ENCODE results near the gene GPC4.

The GPC4 gene

DNA sequence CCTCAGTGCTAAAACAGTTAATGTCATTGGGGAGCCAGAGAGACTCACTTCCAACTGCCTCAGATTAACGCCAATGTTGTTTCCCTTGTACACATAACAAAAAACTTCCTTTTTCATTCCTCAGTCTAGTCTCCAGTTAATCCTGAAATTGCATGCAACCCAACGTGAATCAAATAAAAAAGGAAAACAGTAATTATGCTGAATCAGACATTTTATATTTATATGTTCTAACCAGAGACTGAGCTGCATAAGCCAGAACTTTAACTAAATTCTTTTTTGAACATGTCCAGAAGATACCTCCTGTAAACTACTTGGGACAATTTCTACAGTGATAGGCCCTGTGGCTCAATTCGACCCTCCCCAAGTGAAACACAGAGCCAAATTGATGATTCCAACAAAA lies 4.7 kb downstream of the GPC4 start:
- DNase-seq (ENCODE audit: low spot score): no peak

DNA sequence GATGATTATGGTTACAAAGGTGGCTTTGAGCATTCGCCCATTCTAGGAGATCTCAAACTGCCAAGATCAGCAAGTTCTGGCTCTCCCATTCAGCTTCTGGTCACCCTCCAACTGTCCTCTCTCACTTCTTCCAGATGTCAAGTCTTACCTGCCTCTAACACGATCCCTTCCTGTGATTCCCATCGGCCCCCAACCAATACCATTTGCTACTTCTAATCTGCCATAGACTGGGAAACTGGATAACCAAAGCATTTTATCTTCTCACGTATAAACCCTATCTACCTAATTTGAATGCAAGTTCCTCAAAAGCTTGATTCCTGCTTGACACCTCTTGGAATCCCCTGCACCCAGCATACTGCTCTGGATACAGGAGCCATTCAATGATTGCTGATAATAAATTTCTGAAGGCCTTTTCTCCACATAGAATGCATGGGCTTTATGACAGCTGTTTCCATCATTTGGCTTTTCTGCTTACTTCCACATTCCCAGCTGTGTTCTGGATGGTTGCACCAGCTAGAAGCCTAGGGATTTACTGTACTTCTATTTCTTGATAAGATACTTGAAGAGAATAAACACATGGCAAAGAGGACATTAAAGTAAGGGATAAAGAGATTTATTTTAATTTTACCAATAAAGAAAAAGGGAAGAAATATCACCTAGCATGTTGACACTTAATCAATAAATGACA lies 9.6 kb downstream of the GPC4 start:
- DNase-seq (ENCODE audit: low spot score): no peak

DNA sequence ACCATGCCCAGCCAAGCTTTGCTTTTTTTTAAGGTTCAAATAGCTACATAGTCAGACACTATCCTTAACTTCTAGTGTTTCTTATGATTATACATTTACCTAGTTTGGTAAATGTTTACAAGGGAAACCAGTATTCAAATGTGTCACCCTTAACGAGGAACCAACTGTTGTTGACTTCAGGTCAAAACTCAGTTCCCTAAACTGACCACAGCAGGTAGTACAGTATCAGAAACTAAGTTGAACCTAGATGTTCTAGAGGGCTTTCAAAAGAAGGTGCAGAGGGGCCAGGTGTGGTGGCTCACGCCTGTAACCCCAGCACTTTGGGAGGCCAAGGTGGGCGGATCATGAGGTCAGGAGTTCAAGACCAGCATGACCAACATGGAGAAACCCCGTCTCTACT lies 11.3 kb downstream of the GPC4 start:
- no peak for DNase-seq (ENCODE audit: low spot score)

DNA sequence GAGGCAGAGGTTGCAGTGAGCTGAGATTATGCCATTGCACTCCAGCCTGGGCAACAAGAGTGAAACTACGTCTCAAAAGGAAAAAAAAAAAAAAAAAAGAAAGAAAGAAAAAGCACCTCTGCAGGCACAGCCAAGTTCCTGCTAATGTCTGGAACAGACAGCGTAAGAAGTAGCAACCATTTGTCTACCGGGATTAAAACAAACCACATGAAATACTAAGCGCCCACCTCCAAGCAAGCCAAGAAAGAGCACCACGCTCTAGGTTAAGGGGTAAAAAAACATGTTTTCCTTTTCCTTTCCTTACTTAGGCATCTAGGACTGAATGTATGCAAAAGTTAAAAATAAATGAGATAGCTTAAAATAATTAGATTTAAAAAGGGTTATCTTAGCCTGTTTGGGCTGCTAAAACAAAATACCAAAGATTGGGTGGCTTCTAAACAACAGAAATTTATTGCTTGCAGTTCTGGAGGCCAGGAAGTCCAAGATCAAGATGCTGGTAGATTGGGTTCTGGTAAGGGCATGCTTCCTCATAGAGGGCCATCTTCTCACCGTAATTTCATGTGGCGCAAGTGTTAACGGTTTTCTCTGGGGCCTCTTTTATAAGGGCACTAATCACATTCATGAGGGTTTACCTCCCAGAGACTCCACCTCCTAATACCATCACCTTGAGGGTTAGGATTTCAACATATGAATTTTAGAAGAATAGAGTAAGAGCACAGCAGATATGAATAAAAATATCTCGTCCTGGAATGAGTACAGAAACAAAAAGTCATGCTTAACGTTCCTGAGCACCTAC lies 12.3 kb downstream of the GPC4 start:
- no peak for DNase-seq (ENCODE audit: low spot score)

DNA sequence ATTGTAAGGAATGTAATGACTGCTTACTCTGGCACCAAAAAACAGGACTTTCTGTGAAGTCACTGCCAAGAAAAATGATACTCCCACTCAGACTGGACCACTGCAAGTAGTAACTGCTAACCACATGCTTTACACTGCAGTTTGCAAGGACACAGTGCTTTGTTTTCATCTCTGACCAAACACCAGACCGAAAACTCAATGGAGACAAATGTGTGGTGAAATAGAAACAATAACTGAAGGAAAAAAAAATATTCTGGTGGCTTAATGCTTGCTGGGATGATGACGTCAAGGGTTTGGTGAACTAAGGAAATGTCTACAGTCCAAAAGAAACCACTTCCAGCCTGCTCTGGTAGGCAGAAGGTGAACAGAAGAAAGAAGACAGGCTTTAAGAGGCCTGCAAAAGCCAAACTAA lies 13.2 kb downstream of the GPC4 start:
- DNase-seq (ENCODE audit: low spot score): no peak

DNA sequence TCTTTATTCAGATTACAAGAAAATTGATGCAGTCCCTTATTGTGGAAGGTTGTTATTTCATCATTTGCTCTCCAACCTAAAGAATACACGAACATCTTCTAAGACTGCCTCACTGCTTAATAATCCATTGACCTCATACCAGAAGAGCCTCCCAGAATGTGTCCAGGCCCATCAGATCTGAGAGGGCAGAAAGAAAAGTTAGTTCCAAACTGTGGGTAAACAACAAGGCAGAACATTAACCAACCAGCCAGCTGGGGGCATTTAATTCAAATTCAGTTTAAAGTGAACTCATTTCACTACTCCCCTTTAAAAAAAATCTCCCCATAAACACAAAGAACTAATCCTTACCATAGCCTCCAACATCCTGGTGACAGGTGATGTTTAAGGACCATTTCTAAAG lies 13.8 kb downstream of the GPC4 start:
- DNase-seq (ENCODE audit: low spot score): no peak

DNA sequence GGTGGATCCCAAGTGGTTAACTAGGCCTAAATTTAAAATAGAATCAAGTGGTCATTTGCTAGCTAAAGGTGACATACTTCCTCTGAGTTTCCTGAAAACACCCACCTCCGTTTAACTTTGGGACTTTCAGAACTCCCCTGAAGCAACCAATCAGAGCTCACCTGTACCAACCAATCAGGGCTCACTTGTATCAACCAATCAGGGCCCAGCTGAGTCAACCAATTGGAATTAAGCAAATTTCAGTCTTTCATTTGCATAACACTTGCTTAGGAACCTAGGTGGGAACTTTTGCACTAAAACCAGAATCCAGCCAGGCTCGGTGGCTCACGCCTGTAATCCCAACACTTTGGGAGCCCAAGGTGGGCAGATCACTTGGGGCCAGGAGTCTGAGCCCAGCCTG lies 15.9 kb downstream of the GPC4 start:
- DNase-seq (ENCODE audit: low spot score): no peak

DNA sequence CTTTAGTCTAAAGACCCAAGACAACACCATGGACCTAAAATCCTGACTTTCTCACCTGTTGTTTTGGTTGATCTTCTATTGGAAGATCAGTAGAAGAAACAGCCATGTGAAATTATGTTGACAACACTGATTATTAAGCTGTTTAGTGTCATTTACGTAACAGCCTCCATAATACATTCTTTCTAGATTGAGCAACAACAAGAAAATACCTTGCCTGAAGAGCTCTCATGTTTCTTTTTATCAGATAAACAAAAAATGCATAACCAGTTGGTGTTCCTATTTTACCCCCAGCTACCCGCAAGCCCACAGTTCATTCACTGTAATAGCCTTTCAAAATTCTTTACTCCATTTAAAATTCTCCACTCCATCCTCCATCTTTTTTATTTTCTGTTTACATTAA lies 20.5 kb downstream of the GPC4 start:
- DNase-seq (ENCODE audit: low spot score): no peak

DNA sequence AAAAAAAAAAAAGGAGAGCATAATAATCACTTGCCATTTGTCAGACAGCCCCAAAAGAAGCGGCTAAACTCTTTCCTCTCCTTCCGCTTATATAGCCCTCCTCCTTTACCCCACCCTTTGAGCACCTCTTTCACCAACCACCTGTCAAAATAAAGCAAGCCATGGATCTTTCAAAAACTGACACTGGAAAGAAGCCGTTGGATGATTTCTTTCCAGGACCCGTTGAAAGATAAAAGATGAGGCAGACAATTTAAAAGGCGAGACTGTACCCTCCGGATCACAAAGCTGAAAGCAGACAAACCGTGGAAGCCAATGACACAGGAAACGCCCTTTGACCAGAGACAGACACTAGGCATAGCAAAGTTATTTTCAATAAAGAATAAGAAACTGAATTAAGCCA lies 22.6 kb downstream of the GPC4 start:
- DNase-seq (ENCODE audit: low spot score): no peak

DNA sequence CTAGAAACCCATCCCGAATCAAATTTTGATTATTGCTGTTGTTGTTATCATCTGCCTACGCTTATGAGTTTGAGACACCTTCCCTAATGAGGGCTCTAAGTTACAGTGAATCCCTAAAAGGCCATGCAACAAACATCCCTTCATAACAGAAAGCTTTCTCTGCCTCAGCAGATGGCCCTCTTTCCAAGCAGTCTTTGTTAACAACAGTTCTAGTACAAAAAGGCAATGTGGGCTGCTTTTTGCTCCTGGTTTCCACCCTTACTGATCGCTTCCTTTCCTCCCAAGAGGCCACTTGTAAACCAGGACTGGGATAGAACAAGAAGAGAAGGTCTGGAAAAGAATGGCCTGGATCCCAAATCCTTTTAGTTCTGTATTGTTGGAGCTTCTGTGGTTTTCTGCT lies 24.2 kb downstream of the GPC4 start:
- no peak for DNase-seq (ENCODE audit: low spot score)

DNA sequence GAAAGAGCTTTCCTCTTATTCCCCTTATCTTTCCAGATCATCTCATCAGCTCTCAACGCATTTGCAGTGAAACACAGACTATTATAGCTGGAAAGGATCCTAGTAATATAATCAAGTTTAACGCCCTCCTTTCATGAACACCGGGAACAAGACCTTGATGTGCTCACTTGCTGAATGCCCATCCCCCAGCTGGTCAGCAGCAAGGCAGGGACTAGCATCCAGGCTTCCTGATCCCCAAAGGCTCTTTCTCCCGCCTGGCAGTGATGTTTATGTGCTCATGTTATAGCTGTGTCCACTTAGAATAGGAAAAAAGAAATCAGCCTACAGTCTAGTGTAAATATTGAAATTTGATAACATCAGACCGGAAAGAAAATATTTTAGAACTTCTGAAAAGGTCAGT lies 24.6 kb downstream of the GPC4 start:
- DNase-seq (ENCODE audit: low spot score): no peak

DNA sequence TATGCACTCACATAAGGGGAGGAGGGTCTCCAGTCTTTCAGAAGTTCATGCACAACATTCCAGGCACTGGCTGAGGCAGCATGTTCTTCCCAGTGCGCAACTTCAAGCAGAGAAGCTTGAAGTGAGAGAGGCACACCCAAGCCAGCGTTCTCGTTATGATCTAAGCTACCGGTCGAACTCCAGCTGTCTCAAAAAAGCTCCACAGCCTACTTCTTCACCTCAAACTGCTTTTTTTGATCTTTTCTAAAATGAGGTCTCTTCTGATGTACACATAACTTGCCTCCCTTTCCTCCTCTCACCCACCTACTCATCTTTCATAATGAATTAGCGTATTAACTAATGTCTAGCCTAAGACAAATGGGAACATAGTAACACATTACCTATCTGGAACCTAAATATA lies 25.3 kb downstream of the GPC4 start:
- no peak for DNase-seq (ENCODE audit: low spot score)

DNA sequence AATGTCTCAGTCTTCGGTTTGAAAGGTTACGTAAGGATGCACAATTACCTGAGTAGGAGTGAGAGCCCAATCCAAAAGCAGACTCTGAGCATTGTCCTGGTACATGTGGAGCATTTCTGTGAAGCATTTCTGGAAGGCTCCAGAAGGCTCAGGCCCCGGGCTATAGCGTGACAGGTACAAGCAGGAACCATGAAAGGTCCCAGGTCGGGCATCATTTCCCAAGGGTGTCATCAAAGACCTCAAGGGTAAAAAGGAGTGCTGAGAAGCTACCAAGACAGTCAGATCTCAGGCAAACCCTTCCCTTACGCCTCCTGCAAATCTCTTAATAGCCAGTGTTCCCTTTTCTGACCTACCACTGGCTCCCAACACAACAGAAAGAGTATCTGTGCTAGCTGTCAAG lies 30.8 kb downstream of the GPC4 start:
- no peak for DNase-seq (ENCODE audit: low spot score)

DNA sequence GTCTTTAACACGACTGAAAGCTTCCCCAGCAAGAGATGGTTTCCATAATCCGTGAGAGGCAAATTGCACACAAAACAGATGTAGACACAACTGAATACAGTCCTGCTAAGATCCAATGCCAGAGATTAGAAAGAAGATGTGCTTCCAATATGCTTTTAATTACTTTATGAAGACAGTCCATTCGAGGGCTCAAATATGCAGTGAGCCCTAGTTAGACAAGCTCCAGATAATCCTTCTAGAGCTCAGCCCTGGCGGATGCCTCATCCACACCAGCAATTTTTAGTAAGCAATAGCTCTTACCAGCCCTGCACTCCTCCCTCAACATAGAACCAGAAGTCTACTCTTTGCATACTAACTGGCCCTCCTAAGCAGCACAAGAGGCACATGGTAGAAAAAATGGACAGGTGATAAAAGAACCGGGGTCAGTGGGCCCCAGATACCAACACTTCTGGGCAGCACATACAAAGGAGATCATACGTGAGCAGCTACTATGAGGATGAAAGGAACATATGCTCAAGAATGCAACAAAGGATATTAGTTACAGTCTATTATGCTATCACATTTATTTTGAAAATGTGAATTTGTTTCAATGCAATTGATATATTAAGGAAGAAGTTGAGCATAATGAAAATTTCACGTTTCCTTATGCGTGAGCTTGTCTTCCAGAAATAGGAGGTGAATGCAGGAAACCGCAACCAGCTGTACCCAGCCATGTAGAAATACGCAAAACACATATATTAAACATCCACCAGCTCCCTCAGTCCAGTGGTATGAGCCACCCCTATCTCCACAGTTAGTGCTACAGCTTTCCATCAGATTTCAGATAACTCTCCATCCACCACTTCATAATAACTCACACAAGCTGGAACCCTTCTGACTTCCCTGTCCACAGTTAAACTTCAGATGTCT lies 34.3 kb downstream of the GPC4 start:
- DNase-seq (ENCODE audit: low spot score): no peak

DNA sequence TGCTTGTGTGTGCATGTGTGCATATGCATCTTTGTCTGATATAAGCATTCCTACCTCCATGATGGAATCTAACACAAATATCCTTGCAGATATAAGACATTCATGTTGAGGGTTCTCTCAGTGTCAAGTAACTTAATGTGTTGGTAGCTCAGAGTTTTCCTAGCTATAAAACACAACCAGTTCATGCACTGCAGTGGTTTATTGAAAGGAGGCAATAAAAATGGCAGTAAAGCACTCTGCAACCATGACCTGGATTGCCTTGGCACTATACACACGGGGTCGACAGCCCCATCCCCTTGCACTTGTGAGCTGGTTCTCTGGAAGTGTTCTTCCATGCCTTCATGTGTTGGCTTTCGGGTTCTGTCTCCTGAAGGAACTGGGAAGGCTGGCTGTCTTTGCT lies 38.9 kb downstream of the GPC4 start:
- no peak for DNase-seq (ENCODE audit: low spot score)

DNA sequence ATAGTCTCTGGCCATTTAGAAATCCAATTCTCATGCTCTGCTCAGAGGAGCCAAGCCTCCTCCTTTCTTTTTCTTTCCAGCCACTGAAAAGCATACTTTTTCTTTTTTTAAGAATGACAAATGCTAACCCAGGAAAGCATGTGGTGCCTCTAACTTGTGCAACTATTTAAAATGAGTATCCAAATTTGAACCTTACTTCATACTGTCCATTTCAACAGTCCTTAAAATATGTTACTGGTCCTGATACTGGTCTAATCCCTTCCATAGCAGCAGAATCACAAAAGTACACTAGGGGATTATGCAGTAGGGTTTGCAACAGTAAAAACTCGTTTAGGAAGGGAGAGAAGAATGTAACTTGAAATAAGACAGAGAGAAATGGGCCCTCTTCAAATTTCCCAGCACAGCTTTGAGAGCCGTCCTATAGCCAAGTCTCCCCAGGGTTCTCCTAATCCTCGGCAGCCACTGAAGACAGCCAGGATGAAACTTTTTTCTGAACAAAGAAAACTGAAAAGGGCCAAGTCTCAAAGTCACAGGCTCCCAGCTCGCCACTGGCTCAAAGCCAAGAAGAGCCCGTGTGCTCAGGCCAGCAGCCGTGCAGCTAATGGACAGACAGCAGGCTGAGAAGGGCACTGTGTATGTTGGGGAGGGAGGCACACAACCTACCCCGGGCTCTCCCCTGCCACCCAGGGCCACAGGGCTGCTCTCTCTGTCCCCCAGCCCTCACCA lies 39.5 kb downstream of the GPC4 start:
- peak; percentile 12 for DNase-seq (ENCODE audit: low spot score)

DNA sequence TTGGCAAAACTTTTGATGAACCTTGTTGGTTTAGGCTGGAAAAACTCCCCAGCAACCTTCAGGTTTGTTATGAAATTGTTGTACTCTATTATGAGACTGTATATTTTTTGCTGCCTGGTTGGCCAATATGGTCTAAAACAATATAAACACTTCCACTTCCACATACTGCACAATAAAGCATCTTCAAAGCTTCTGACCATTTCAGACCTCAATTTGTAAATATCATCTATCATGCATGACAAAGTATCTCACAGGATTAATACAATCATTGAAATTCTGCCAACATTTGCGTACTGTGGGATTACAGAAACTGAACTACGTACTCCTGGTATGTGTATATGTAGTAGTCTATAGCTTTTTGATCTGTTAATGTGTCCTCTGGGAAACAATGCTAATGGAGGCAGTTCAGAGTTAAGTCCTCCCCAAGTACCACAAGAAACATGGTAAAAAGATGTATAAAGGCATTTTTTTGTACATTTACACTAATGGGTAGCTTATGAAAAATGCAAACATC lies 40.4 kb downstream of the GPC4 start:
- no peak for DNase-seq (ENCODE audit: low spot score)

DNA sequence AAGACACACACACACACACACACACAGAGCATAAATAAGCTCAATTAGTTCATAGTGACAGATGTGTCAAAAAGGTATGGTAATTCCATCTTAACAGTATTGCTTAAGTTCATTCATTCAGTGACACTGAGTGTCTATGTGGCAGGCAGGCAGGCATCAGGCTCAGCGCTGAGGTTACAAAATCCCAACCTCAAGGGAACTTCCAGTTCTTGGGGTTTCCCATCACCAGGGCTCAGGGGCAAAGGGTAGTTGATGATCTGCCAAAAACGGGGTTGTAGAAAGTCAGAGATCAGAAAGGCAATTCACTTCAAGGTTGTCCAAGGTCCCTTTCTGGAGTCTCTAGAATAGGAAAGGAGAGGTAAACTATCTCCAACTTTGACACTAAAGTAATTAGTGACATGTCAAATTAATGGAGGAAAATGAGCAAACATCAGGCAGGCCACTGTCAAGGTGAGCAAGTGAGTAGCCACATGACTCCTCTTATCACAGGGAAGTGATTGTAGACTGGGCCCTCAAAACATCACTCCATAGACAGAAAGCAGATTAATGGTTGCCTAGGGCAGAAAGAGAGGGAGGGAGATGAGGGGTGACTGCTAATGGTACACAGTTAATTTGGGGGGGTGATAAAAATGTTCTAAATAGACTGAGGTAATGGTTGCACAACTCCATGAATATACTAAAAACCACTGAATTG lies 41.8 kb downstream of the GPC4 start:
- no peak for DNase-seq (ENCODE audit: low spot score)

DNA sequence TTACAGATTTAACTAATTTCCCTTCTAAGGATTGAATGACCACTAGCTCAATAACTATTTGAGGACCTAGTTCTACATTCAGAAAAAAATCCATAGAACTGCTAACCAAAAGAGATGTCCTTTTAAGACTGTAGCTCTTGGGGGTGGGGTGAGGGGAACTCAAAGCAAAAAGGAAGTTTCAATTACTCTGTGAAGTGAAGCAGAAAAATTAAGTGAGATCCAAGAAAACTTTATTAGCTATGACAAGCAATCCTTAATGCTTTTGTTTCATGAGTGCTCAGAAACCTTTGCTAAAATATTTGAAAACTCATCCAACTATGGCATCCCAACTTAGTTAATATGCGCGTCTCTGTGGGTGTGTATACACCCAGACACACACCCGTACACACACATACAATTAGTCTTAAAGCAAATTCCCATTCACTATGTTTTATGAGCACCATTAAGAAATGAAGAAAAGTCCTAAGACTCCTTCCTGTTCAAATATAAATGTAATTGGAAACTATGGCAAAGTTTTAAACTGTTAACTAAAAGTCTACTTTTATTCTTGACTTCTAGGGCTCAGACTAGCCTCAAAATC lies 44.5 kb downstream of the GPC4 start:
- DNase-seq (ENCODE audit: low spot score): no peak

DNA sequence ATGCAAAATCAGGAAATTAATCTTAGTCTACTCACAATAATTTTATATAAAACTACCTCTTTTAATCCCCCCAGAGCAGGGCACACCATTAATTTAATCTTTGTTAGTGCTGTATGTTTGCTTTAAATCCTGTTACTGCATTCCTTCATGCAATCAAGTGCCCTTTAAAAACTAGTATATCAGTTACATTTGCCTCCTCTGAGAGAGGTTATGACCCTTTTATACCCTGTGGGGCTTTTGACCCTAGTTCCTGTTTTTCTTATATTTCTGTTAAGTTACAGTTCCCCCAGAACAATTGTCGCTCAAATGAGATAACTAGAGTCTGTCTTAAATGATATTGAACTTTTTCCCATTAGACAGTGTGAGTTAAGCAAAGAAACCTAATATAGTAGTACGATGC lies 46.2 kb downstream of the GPC4 start:
- no peak for DNase-seq (ENCODE audit: low spot score)

DNA sequence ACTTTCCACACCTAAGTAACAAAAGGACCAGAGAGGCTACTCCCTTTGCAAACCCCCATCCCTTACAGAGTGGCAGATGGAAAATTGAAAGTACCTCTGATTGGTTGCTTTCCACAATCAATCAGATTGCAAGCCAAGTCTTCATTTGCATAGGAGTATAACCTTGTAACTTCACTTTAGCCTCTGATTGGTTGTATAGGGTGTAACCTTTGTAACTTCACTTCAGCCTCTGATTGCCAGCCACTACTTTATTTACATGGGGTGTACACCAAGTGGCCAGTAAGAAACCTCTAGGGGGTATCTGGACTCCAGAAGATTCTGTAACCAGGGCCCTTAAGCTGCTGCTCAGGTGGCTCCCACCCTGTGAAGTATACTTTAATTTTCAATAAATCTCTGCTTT lies 48.6 kb downstream of the GPC4 start:
- DNase-seq (ENCODE audit: low spot score): no peak
